Endothelial cell of umbilical vein (primary cell): ENCODE data around the gene MAP3K4.
"Not testable (repeated sequence)": the region's sequence is repeated elsewhere in the genome, so short reads cannot be mapped to it uniquely, and the experiment has no call there.

ENCODE experiments used
- CTCF ChIP-seq, 2 donors: IDR thresholded peaks; 1 replicate in 1 of 2; 2 replicates in 1 of 2; pipeline ENCODE4 v1.5.1; 2011; ENCODE audit warnings: low read length in 2 of 2, mild to moderate bottlenecking in 2 of 2, moderate library complexity in 2 of 2, control low read depth in 1 of 2, inconsistent platforms in 1 of 2, low read depth in 1 of 2; ENCODE audit not compliant: insufficient read depth in 1 of 2; ENCODE audit errors: extremely low read depth in 1 of 2
- EZH2 ChIP-seq: IDR thresholded peaks from 2 replicates; pipeline ENCODE4 v1.6.1; 2012; ENCODE audit warnings: borderline replicate concordance, low read depth, mild to moderate bottlenecking, moderate library complexity, low read length, inconsistent platforms; ENCODE audit not compliant: severe bottlenecking
- FOS ChIP-seq: IDR thresholded peaks from 2 replicates; pipeline ENCODE4 v1.6.1; 2011; ENCODE audit warnings: mild to moderate bottlenecking, low read length, moderate library complexity, borderline replicate concordance; ENCODE audit not compliant: insufficient read depth
- GATA2 ChIP-seq: IDR thresholded peaks from 2 replicates; pipeline ENCODE4 v1.7.0; 2011; ENCODE audit warnings: low read depth, mild to moderate bottlenecking, moderate library complexity, mixed read lengths, low read length; ENCODE audit not compliant: insufficient read length, insufficient read depth
- JUN ChIP-seq: IDR thresholded peaks from 2 replicates; pipeline ENCODE4 v1.6.1; 2011; ENCODE audit warnings: borderline replicate concordance, low read depth; ENCODE audit not compliant: insufficient read length, insufficient read depth
- MAX ChIP-seq: IDR thresholded peaks from 2 replicates; pipeline ENCODE4 v1.6.1; 2011; ENCODE audit not compliant: insufficient read depth, insufficient read length
- POLR2A ChIP-seq: IDR thresholded peaks from 2 replicates; pipeline ENCODE4 v1.6.1; 2012; ENCODE audit warnings: low read depth, mild to moderate bottlenecking, control low read depth, low read length
- POLR2AphosphoS5 ChIP-seq: IDR thresholded peaks from 2 replicates; pipeline ENCODE4 v1.6.1; 2012; ENCODE audit warnings: low read depth, mild to moderate bottlenecking, control low read depth, low read length, moderate library complexity; ENCODE audit not compliant: insufficient read depth

- not testable (repeated sequence) for TF ChIP-seq MAX; CTCF (IDR thresholded peaks at IDR 0.05; ENCODE audit: extremely low read depth in 1 of 2, insufficient read depth in 1 of 2, low read depth in 1 of 2, low read length in 2 of 2); EZH2; JUN; POLR2A; POLR2AphosphoS5; GATA2; FOS
Measured at GRCh38 chr6:160972594-160972993, 19.0 kb upstream of the MAP3K4 start.
